Measurements from ENCODE around the gene UBQLN1.
"Not testable (repeated sequence)": the region's sequence is repeated elsewhere in the genome, so short reads cannot be mapped to it uniquely, and the experiment has no call there.

The UBQLN1 gene

GRCh38 chr9:83629433-83630104 lies 78.2 kb downstream of the UBQLN1 start:
- no peak for DNase-seq

GRCh38 chr9:83628540-83628939 lies 79.2 kb downstream of the UBQLN1 start:
- DNase-seq = no peak

- DNase-seq = no peak
Observed at GRCh38 chr9:83625178-83625577, 82.6 kb downstream of the UBQLN1 start.

GRCh38 chr9:83623679-83624076 lies 84.1 kb downstream of the UBQLN1 start:
- no peak for DNase-seq

- DNase-seq = peak; percentile 82
Observed at GRCh38 chr9:83622939-83623678, 84.6 kb downstream of the UBQLN1 start, which contains the start of gene IDNK. TSS of gene IDNK (plus strand) at chr9:83623143. CDS start at chr9:83623172, 29 bp downstream.

- peak; percentile 28 for DNase-seq
Observed at GRCh38 chr9:83622433-83622938, 85.3 kb downstream of the UBQLN1 start.

GRCh38 chr9:83620841-83621636 lies 86.7 kb downstream of the UBQLN1 start:
- peak; percentile 82 for DNase-seq

- DNase-seq = no peak
Observed at GRCh38 chr9:83617299-83617698, 90.5 kb downstream of the UBQLN1 start.

GRCh38 chr9:83613298-83613697 lies 94.5 kb downstream of the UBQLN1 start:
- DNase-seq = not testable (repeated sequence)
